HepG2 (cell line): ENCODE results near the gene TULP4. TPM values are rescaled to one million over a fixed set of nuclear protein-coding genes. Genes with fewer than 3 reads are reported as not detected.

Experiments used
- BCLAF1 ChIP-seq: fragments of 450-650 bp; IDR thresholded peaks from 2 replicates; pipeline ENCODE4 v1.6.1; 2017; ENCODE audit warnings: mild to moderate bottlenecking
- DR1 ChIP-seq: sonication (generic); formaldehyde crosslinking; IDR thresholded peaks from 2 replicates; pipeline ENCODE4 v1.8.0; 2021; ENCODE audit warnings: mild to moderate bottlenecking, missing genetic modification reagents, inconsistent platforms
- HMGXB4 ChIP-seq, 2 experiments: sonication (generic) in 1 of 2; formaldehyde crosslinking in 1 of 2; IDR thresholded peaks; 2 replicates each; pipeline versions ENCODE4 v1.4.0 to v1.6.1; 2018 to 2020; ENCODE audit warnings: missing genetic modification reagents in 2 of 2, borderline replicate concordance in 1 of 2, low read depth in 1 of 2, mild to moderate bottlenecking in 1 of 2, missing biosample characterization in 1 of 2
- ISL2 ChIP-seq: sonication (generic); formaldehyde crosslinking; IDR thresholded peaks from 2 replicates; pipeline ENCODE4 v1.5.0; 2020; ENCODE audit warnings: missing genetic modification reagents
- PATZ1 ChIP-seq: sonication (generic); formaldehyde crosslinking; IDR thresholded peaks from 2 replicates; pipeline ENCODE4 v1.4.0; 2020; ENCODE audit warnings: missing genetic modification reagents
- RCOR2 ChIP-seq: IDR thresholded peaks from 2 replicates; pipeline ENCODE4 v1.6.1; 2016; ENCODE audit warnings: missing biosample characterization, missing genetic modification reagents
- RXRB ChIP-seq: IDR thresholded peaks from 2 replicates; pipeline ENCODE4 v1.6.1; 2016; ENCODE audit warnings: borderline replicate concordance, missing genetic modification reagents, missing compliant biosample characterization
- SIX4 ChIP-seq: sonication (generic); formaldehyde crosslinking; IDR thresholded peaks from 2 replicates; pipeline ENCODE4 v1.4.0; 2020; ENCODE audit warnings: missing genetic modification reagents
- TOE1 ChIP-seq: sonication (generic); formaldehyde crosslinking; IDR thresholded peaks from 2 replicates; pipeline ENCODE4 v1.4.0; 2020; ENCODE audit warnings: mild to moderate bottlenecking, missing genetic modification reagents
- ZNF274 ChIP-seq: sonication (generic); formaldehyde crosslinking; IDR thresholded peaks from 2 replicates; pipeline ENCODE4 v1.5.1; 2020; ENCODE audit warnings: mild to moderate bottlenecking, missing genetic modification reagents
- ZNF292 ChIP-seq: sonication (generic); formaldehyde crosslinking; IDR thresholded peaks from 2 replicates; pipeline ENCODE4 v1.8.1; 2022; ENCODE audit warnings: mild to moderate bottlenecking, low read depth, missing genetic modification reagents, borderline replicate concordance
- polyA plus RNA-seq, 8 experiments: library from polyadenylated mRNA; depleted of rRNA in 3 of 8; stranded (reverse) in 7 of 8; unstranded in 1 of 8; fragments of >200 nt; fragmentation: Illumina TruSeq in 4 of 8; extraction: Trizol in 4 of 8; gene quantifications; 2 replicates each; pipeline versions ENCODE4 v1.2.1 to v1.2.3, GENCODE V29; 2011 to 2016; ENCODE audit warnings: low read depth in 4 of 8, missing spikeins in 1 of 8, mixed read lengths in 1 of 8; ENCODE audit not compliant: insufficient read depth in 1 of 8
- total RNA-seq, 5 experiments: library from RNA; depleted of rRNA; stranded (reverse); fragments of >200 nt; fragmentation: Illumina TruSeq; extraction: Trizol; gene quantifications; 2 replicates each; pipeline ENCODE4 v1.2.3, GENCODE V29; 2016; ENCODE audit warnings: low read depth in 1 of 5
- TF ChIP-seq, protein P1 (sequence below): sonication (generic); formaldehyde crosslinking; IDR thresholded peaks from 2 replicates; pipeline ENCODE4 v1.8.0; 2022; ENCODE audit warnings: mild to moderate bottlenecking, missing genetic modification reagents
- TF ChIP-seq, protein P2 (sequence below): sonication (generic); formaldehyde crosslinking; IDR thresholded peaks from 2 replicates; pipeline ENCODE4 v1.8.1; 2022; ENCODE audit warnings: mild to moderate bottlenecking, missing genetic modification reagents
- TF ChIP-seq, protein P3 (sequence below): IDR thresholded peaks from 2 replicates; pipeline ENCODE4 v1.6.1; 2016; ENCODE audit warnings: low read depth

The TULP4 gene
- total and polyA plus RNA-seq, 2 of the 13 experiments (the other 11 are each of a cell fraction or from before 2014, with no cell fraction given): 21.1 to 122 TPM

- TF ChIP-seq, protein P1, sequence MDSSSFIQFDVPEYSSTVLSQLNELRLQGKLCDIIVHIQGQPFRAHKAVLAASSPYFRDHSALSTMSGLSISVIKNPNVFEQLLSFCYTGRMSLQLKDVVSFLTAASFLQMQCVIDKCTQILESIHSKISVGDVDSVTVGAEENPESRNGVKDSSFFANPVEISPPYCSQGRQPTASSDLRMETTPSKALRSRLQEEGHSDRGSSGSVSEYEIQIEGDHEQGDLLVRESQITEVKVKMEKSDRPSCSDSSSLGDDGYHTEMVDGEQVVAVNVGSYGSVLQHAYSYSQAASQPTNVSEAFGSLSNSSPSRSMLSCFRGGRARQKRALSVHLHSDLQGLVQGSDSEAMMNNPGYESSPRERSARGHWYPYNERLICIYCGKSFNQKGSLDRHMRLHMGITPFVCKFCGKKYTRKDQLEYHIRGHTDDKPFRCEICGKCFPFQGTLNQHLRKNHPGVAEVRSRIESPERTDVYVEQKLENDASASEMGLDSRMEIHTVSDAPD (CRISPR knock-in tag): peak; percentile 59; the same call in 1 of the 2 replicates
- TF ChIP-seq DR1 (peak; percentile 29; the same call in 1 of the 2 replicates), RCOR2 (peak; percentile 55; the same call in 1 of the 2 replicates), ISL2 (CRISPR knock-in tag) (peak; percentile 67; the same call in 1 of the 2 replicates), ZNF292 (peak; percentile 89), HMGXB4 (CRISPR knock-in tag; IDR thresholded peaks at IDR 0.05; ENCODE audit: borderline replicate concordance in 1 of 2, low read depth in 1 of 2) (peak; percentile 46 to 71; a peak in 1 of 4 replicates), PATZ1 (CRISPR knock-in tag) (peak; percentile 50; the same call in 1 of the 2 replicates), ZNF274 (peak; percentile 70; the same call in 1 of the 2 replicates), TOE1 (CRISPR knock-in tag) (peak; percentile 61; the same call in 1 of the 2 replicates), BCLAF1 (no peak), SIX4 (CRISPR knock-in tag) (peak; percentile 78), RXRB (CRISPR knock-in tag) (peak; percentile 97)
- TF ChIP-seq, protein P2, sequence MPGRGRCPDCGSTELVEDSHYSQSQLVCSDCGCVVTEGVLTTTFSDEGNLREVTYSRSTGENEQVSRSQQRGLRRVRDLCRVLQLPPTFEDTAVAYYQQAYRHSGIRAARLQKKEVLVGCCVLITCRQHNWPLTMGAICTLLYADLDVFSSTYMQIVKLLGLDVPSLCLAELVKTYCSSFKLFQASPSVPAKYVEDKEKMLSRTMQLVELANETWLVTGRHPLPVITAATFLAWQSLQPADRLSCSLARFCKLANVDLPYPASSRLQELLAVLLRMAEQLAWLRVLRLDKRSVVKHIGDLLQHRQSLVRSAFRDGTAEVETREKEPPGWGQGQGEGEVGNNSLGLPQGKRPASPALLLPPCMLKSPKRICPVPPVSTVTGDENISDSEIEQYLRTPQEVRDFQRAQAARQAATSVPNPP (CRISPR knock-in tag): peak; percentile 60; the same call in 1 of the 2 replicates
- TF ChIP-seq, protein P3, sequence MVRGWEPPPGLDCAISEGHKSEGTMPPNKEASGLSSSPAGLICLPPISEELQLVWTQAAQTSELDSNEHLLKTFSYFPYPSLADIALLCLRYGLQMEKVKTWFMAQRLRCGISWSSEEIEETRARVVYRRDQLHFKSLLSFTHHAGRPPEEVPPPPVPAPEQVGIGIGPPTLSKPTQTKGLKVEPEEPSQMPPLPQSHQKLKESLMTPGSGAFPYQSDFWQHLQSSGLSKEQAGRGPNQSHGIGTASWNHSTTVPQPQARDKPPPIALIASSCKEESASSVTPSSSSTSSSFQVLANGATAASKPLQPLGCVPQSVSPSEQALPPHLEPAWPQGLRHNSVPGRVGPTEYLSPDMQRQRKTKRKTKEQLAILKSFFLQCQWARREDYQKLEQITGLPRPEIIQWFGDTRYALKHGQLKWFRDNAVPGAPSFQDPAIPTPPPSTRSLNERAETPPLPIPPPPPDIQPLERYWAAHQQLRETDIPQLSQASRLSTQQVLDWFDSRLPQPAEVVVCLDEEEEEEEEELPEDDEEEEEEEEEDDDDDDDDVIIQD: 0 out of 2 replicates have a peak, but pooled peaks have one; percentile 64
Observed at GRCh38 chr6:158545043-158545966, 233.0 kb downstream of the TULP4 start (continued).
